ENCODE measurements around the gene ZNF175. TPM values are rescaled to one million over a fixed set of nuclear protein-coding genes. Genes with fewer than 3 reads are reported as not detected.

ZNF175 gene
- total and polyA plus RNA-seq, 9 of the 15 experiments (the other 6 are each of a cell fraction or from before 2014, with no cell fraction given): 3.7 to 37.9 (median 14.0) TPM

DNA sequence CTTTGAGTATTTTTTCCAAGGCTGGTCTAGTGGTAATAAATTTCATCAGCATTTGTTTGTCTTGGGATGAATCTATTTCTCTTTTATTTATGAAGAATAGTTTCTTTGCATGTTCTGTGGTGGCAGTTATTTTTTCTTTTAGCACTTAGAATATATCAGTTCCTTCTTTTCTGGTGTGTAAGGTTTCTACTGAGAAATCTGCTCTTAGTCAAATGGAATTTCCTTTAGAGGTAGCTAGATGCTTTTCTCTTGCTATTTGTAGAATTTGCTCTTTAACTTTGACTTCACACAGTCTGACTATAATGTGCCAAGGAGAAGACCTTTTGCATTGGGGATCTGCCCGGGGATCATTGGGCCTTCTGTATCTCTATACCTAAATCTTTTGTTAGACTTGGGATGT lies 35.5 kb upstream of the ZNF175 start:
- ChIA-PET CTCF (ENCODE audit: low intra/inter-chr PET ratio) (no interaction called here), POLR2A (interaction anchor here (2.4 kb wide), 1 partner anchor 12 kb away, joined by 14 read pairs; no protein-coding TSS in a partner anchor)
- BruUV-seq (replicated peaks): no TSS peak
- Histone ChIP-seq H4K20me1 (replicated peaks; ENCODE audit: control insufficient read depth, insufficient read depth, low read length) (no peaks in the 10 kb centered on the region), H3K4me1 (replicated peaks in 1 of 2; ENCODE audit: control insufficient read depth in 2 of 2, insufficient read depth in 2 of 2, low read length in 2 of 2) (peaks cover 14 to 19% of the 10 kb centered on the region in 2 experiments), H3K4me2 (ENCODE audit: insufficient read depth, low read length) (no peak overlapping the region), H3K36me3 (ENCODE audit: control insufficient read depth, insufficient read depth, low read length) (no peaks in the 10 kb centered on the region), H3K27ac (ENCODE audit: extremely low read depth, low read depth, low read length) (no peak overlapping the region), H3K27me3 (ENCODE audit: control insufficient read depth in 2 of 2, insufficient read depth in 2 of 2, low read length in 2 of 2) (no peaks in the 10 kb centered on the region), H3K9ac (ENCODE audit: insufficient read depth in 1 of 2, low read depth in 2 of 2, low read length in 2 of 2) (no peak overlapping the region), H3K4me3 (no peak overlapping the region), H2AFZ (ENCODE audit: low read depth, low read length) (no peak overlapping the region), H3K9me3 (replicated peaks; ENCODE audit: control insufficient read depth, insufficient read depth, low read depth, low read length) (no peaks in the 10 kb centered on the region; the same call in 1 of the 2 replicates), H3K79me2 (ENCODE audit: control insufficient read depth, insufficient read depth, low read length) (peaks cover 11% of the 10 kb centered on the region), H3K9me1 (ENCODE audit: control insufficient read depth, insufficient read depth, low read length) (no peaks in the 10 kb centered on the region)
- intact Hi-C loops (cut with micrococcal nuclease): no loop called here
- no peak for FAIRE-seq
- ATAC-seq: no peak
- in situ Hi-C loops (cut with MboI): no loop called here
- 86% methylated on average over 1 of the region's 1 CpG for WGBS (ENCODE audit: insufficient coverage, low coverage, missing lambda C conversion rate)
- TF ChIP-seq RNF219 (CRISPR knock-in tag; IDR thresholded peaks at IDR 0.05): no peak
- TF ChIP-seq CHD1 (IDR thresholded peaks at IDR 0.05; ENCODE audit: low read length): no peak
- no peak for TF ChIP-seq CHD4 (IDR thresholded peaks at IDR 0.05; ENCODE audit: insufficient read depth, insufficient replicate concordance, low read depth, low read length, poor library complexity, severe bottlenecking)
- no peak for TF ChIP-seq MBD2 (IDR thresholded peaks at IDR 0.05; ENCODE audit: borderline replicate concordance, low read depth)
- TF ChIP-seq MXI1 (IDR thresholded peaks at IDR 0.05; ENCODE audit: low read depth, low read length): no peak
- TF ChIP-seq ARNT (IDR thresholded peaks at IDR 0.05): no peak
- no peak for TF ChIP-seq RAD51 (IDR thresholded peaks at IDR 0.05; ENCODE audit: borderline replicate concordance, low read depth)
- TF ChIP-seq, protein P1, sequence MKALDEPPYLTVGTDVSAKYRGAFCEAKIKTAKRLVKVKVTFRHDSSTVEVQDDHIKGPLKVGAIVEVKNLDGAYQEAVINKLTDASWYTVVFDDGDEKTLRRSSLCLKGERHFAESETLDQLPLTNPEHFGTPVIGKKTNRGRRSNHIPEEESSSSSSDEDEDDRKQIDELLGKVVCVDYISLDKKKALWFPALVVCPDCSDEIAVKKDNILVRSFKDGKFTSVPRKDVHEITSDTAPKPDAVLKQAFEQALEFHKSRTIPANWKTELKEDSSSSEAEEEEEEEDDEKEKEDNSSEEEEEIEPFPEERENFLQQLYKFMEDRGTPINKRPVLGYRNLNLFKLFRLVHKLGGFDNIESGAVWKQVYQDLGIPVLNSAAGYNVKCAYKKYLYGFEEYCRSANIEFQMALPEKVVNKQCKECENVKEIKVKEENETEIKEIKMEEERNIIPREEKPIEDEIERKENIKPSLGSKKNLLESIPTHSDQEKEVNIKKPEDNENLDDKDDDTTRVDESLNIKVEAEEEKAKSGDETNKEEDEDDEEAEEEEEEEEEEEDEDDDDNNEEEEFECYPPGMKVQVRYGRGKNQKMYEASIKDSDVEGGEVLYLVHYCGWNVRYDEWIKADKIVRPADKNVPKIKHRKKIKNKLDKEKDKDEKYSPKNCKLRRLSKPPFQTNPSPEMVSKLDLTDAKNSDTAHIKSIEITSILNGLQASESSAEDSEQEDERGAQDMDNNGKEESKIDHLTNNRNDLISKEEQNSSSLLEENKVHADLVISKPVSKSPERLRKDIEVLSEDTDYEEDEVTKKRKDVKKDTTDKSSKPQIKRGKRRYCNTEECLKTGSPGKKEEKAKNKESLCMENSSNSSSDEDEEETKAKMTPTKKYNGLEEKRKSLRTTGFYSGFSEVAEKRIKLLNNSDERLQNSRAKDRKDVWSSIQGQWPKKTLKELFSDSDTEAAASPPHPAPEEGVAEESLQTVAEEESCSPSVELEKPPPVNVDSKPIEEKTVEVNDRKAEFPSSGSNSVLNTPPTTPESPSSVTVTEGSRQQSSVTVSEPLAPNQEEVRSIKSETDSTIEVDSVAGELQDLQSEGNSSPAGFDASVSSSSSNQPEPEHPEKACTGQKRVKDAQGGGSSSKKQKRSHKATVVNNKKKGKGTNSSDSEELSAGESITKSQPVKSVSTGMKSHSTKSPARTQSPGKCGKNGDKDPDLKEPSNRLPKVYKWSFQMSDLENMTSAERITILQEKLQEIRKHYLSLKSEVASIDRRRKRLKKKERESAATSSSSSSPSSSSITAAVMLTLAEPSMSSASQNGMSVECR (CRISPR knock-in tag; IDR thresholded peaks at IDR 0.05): no peak
- no peak for TF ChIP-seq ZNF668 (CRISPR knock-in tag; IDR thresholded peaks at IDR 0.05)
- no peak for TF ChIP-seq ZNF217 (CRISPR knock-in tag; IDR thresholded peaks at IDR 0.05)
- no peak for DNase-seq (ENCODE audit: extremely low read depth in 1 of 4, low spot score in 3 of 4)

Measured in K562 (cell line).